C4-2B (cell line): ENCODE results near the gene EN2.

ENCODE experiments used
- H3K27ac ChIP-seq: fragments of 450-650 bp; 2 replicates; pipeline ENCODE4 v1.5.1; 2017
- CTCF ChIP-seq: fragments of 450-650 bp; conservative IDR thresholded peaks from 2 replicates; pipeline ENCODE4 v1.5.1; 2017; ENCODE audit warnings: mild to moderate bottlenecking
- ZFX ChIP-seq: fragments of 450-650 bp; IDR thresholded peaks from 2 replicates; pipeline ENCODE4 v1.6.1; 2017

EN2 gene

GRCh38 chr7:155467846-155468784 lies 10.2 kb downstream of the EN2 start:
- H3K27ac ChIP-seq, result no peak overlapping the region
- TF ChIP-seq CTCF (no peak), ZFX (no peak)

DNA sequence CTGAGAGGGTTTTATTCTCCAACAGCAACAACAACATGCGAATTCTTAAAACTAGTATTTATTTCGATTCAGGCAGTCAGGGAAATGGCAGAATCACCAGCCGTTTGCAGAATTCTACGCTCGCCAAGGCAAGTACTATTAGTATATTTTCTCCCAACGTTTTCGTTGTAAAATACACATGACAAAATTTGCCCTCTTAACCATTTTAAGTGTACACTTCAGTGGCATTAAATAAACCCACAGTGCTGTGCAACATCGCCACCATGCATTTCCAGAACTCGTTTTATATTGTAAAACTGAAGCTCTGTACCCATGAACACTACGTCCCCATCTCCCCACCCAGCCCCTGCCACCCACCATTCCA lies 10.8 kb downstream of the EN2 start:
- TF ChIP-seq ZFX (no peak), CTCF (no peak)
- no peak overlapping the region for H3K27ac ChIP-seq

DNA sequence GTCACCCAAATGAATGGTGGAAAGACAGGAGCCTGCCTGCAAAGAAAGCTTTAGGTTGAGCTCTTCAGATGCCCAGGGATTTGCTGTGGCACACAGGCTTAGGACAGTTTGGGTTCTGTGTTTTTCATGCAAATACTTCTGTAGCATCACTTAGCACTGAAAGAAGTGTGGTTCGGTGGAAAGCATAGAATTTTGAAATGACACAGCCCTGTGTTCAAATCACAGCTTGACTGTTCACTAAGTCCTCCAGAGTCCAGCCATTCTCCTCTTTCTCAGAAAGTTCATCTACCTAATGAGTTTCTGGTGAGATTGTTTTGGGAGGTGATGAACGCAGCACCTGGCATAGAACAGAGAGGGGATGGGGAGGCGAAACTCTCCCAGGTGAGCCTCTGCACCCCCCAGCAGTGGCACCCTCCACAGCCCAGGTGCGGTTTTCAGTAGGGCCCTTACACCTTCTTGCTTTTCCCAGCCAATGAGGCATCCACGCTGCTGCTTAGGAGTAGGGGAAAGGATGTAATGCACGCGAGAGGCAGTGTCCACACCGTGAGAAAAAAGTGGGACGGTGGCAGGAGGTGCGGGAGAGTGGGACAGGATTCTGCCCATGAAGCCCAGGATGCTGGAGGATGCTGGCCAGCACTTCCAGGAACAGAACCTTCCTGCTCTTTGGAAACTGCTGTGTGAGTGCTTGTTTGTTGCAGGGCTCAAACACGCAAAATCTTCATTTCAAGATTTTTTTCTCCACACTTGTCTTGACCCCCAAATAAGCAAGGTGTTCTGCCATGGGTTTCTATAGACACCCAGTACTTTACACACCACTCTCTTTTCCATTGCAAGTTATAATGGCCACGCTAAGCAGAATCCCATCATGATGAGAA lies 11.6 kb downstream of the EN2 start:
- H3K27ac ChIP-seq, result no peak overlapping the region
- no peak for TF ChIP-seq ZFX
- no peak for TF ChIP-seq CTCF

- H3K27ac ChIP-seq, result no peak overlapping the region
- no peak for TF ChIP-seq ZFX
- TF ChIP-seq CTCF, result no peak
Measured at GRCh38 chr7:155470186-155470487, 12.2 kb downstream of the EN2 start.

DNA sequence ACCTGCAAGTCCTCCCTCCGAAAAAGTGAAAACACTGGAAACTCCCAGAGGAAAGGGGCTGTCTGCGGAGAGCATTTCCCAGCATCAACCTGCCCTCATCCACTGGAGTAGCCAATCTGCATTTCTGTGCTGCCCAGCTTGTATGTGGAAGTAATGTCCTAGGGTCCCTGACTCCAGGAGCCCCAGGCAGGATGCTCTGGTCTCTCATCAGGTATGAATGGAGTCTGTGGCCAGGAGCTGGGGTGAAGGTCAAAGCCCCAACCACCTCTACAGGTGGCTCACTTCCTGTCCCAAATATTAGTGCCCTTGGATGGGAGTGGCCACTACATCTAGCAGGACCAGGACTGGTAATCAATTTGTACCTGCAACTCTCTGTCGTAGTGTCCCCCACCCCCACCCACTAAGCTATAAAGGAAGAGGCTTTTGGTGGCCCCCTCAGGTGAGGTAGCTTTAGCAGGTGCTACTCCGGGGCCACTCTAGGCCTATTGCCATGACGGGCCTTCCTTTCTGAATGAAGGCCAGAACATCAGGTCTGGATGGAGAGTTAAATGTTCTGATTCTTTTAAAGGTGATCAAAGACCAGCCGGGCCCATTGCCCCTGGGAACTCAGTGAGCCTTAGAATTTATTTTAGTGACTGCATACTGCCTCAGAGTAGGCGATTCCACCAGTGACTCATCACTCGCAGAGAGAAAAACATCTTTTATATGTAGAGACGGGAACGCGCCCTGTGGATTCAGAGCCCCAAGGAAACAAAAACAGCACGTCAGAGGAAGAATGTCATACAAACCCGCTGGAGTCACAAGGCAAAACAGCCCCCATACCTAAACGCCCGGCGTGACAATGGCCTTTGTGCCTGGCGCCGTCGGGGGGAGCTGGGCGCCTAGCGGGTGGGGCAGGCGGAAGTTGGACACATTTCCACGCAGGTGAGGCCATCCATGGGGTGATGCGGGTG lies 13.0 kb downstream of the EN2 start:
- TF ChIP-seq ZFX (no peak), CTCF (no peak)
- no peak overlapping the region for H3K27ac ChIP-seq

GRCh38 chr7:155471718-155472117 lies 13.8 kb downstream of the EN2 start:
- H3K27ac ChIP-seq, result no peak overlapping the region
- TF ChIP-seq CTCF, result no peak
- TF ChIP-seq ZFX, result no peak
